ENCODE data around the gene NFIB.

DNA sequence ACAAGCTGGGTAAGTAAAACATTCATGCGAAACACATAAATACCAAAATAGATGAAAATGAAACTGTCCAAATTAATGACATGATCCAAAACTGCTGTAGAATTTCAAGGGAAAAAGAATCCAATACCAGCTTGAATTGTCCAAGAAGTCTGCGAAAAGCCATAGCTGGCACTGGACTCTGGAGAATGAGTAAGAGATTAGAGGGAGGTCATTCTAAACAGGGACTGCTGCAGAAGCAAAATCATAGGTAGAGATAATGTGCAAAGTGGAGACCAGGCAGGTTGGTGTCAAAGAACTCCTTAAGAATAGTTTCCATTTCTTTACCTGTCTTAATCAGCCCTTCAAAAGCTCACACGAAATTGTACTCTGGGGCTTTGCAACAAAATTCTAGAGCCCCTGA, 162.5 kb downstream of the NFIB start:
- no peak for TF ChIP-seq POLR2AphosphoS5 (IDR thresholded peaks at IDR 0.05)
- TF ChIP-seq, protein P1, sequence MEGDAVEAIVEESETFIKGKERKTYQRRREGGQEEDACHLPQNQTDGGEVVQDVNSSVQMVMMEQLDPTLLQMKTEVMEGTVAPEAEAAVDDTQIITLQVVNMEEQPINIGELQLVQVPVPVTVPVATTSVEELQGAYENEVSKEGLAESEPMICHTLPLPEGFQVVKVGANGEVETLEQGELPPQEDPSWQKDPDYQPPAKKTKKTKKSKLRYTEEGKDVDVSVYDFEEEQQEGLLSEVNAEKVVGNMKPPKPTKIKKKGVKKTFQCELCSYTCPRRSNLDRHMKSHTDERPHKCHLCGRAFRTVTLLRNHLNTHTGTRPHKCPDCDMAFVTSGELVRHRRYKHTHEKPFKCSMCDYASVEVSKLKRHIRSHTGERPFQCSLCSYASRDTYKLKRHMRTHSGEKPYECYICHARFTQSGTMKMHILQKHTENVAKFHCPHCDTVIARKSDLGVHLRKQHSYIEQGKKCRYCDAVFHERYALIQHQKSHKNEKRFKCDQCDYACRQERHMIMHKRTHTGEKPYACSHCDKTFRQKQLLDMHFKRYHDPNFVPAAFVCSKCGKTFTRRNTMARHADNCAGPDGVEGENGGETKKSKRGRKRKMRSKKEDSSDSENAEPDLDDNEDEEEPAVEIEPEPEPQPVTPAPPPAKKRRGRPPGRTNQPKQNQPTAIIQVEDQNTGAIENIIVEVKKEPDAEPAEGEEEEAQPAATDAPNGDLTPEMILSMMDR (IDR thresholded peaks at IDR 0.05): no peak

Data from gastroesophageal sphincter (tissue), 3 donors.